ENCODE results near the gene SPACDR. TPM values are rescaled to one million over a fixed set of nuclear protein-coding genes. Genes with fewer than 3 reads are reported as not detected.

SPACDR gene
- total and polyA plus RNA-seq, 9 of the 15 experiments (the other 6 are each of a cell fraction or from before 2014, with no cell fraction given), result 0.07 to 0.55 (median 0.14) TPM; not detected in 1

GRCh38 chr7:100444311-100445278, 19.5 kb downstream of the SPACDR start (continued):
- TF ChIP-seq, protein P1, sequence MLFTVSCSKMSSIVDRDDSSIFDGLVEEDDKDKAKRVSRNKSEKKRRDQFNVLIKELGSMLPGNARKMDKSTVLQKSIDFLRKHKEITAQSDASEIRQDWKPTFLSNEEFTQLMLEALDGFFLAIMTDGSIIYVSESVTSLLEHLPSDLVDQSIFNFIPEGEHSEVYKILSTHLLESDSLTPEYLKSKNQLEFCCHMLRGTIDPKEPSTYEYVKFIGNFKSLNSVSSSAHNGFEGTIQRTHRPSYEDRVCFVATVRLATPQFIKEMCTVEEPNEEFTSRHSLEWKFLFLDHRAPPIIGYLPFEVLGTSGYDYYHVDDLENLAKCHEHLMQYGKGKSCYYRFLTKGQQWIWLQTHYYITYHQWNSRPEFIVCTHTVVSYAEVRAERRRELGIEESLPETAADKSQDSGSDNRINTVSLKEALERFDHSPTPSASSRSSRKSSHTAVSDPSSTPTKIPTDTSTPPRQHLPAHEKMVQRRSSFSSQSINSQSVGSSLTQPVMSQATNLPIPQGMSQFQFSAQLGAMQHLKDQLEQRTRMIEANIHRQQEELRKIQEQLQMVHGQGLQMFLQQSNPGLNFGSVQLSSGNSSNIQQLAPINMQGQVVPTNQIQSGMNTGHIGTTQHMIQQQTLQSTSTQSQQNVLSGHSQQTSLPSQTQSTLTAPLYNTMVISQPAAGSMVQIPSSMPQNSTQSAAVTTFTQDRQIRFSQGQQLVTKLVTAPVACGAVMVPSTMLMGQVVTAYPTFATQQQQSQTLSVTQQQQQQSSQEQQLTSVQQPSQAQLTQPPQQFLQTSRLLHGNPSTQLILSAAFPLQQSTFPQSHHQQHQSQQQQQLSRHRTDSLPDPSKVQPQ (CRISPR knock-in tag; IDR thresholded peaks at IDR 0.05; ENCODE audit: borderline replicate concordance), result peak; percentile 58; the same call in 1 of the 2 replicates
- peak; percentile 51 for TF ChIP-seq ASH1L (IDR thresholded peaks at IDR 0.05; ENCODE audit: borderline replicate concordance, low read depth, partially characterized antibody)
- peak; percentile 79 for TF ChIP-seq TCF3 (CRISPR knock-in tag; IDR thresholded peaks at IDR 0.05)
- no peak for TF ChIP-seq HMBOX1 (IDR thresholded peaks at IDR 0.05)
- TF ChIP-seq FOXM1 (IDR thresholded peaks at IDR 0.05; ENCODE audit: low read depth), result peak; percentile 7; the same call in 1 of the 2 replicates
- no peak for TF ChIP-seq FOXM1 (CRISPR knock-in tag; IDR thresholded peaks at IDR 0.05; ENCODE audit: low read depth)
- TF ChIP-seq HDAC1 (IDR thresholded peaks at IDR 0.05), result peak in 1 of 2 experiments; percentile 84; a peak in 2 of 4 replicates
- TF ChIP-seq, protein P2, sequence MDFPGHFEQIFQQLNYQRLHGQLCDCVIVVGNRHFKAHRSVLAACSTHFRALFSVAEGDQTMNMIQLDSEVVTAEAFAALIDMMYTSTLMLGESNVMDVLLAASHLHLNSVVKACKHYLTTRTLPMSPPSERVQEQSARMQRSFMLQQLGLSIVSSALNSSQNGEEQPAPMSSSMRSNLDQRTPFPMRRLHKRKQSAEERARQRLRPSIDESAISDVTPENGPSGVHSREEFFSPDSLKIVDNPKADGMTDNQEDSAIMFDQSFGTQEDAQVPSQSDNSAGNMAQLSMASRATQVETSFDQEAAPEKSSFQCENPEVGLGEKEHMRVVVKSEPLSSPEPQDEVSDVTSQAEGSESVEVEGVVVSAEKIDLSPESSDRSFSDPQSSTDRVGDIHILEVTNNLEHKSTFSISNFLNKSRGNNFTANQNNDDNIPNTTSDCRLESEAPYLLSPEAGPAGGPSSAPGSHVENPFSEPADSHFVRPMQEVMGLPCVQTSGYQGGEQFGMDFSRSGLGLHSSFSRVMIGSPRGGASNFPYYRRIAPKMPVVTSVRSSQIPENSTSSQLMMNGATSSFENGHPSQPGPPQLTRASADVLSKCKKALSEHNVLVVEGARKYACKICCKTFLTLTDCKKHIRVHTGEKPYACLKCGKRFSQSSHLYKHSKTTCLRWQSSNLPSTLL (IDR thresholded peaks at IDR 0.05), result no peak; the same call in 1 of the 2 replicates
- peak; percentile 72 for TF ChIP-seq BRD9 (IDR thresholded peaks at IDR 0.05; ENCODE audit: low read depth, partially characterized antibody)
- TF ChIP-seq HNRNPLL (IDR thresholded peaks at IDR 0.05; ENCODE audit: low read depth, low read length, poor library complexity, severe bottlenecking), result no peak
- no peak for TF ChIP-seq ZFP30 (CRISPR knock-in tag; IDR thresholded peaks at IDR 0.05; ENCODE audit: borderline replicate concordance)
- TF ChIP-seq HIVEP1 (CRISPR knock-in tag; IDR thresholded peaks at IDR 0.05), result no peak; the same call in 1 of the 2 replicates
- no peak for TF ChIP-seq ZNF224 (CRISPR knock-in tag; IDR thresholded peaks at IDR 0.05)
- TF ChIP-seq ZNF3 (CRISPR knock-in tag; IDR thresholded peaks at IDR 0.05), result no peak
- TF ChIP-seq CTCFL (IDR thresholded peaks at IDR 0.05; ENCODE audit: borderline replicate concordance, insufficient read depth, low read depth, low read length, poor library complexity, severe bottlenecking), result no peak
- TF ChIP-seq HMG20B (CRISPR knock-in tag; IDR thresholded peaks at IDR 0.05), result no peak

Measured in K562 (cell line).